ENCODE results near the gene TMEM108. TPM values are rescaled to one million over a fixed set of nuclear protein-coding genes. Genes with fewer than 3 reads are reported as not detected.

Gene TMEM108
- total RNA-seq, 1 experiment from 2014 or later = 0.12 TPM

- DNase-seq (ENCODE audit: low read depth) = no peak
Observed at GRCh38 chr3:133277813-133278212, 239.6 kb downstream of the TMEM108 start.

DNA sequence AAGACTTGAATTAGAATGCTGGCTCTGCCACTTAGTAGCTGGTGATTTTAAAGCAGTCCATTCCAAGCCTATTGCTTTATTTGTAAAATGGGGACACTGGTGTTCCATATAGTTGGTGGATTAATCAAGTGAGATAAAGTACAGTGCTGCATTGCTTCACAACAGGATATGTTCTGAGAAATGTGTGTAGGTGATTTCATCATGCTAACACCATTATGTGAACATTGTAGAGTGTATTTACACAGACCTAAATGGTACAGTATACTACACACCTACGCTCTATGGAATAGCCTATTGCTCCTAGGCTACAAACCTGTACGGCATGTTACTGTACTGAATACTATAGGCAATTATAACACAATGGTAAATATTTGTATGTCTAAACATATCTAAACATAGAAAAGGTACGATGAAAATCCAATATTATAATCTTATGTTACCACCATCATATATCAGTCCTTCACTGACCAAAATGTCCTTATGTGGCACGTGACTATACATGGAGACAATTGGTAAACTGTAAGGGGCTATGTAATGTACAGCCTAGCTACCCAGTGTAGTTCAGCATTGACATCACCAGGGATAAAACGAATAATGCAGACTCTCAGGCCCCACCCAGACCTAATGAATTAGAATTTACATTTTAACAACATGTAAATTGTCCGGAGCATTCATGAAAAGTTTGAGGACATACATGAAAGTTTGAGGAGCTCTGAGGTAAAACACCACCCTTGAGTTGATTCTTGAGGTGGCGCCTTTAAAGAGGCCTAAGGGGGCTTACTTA is 240.3 kb downstream of the TMEM108 start:
- DNase-seq (ENCODE audit: low read depth) = no peak

DNA sequence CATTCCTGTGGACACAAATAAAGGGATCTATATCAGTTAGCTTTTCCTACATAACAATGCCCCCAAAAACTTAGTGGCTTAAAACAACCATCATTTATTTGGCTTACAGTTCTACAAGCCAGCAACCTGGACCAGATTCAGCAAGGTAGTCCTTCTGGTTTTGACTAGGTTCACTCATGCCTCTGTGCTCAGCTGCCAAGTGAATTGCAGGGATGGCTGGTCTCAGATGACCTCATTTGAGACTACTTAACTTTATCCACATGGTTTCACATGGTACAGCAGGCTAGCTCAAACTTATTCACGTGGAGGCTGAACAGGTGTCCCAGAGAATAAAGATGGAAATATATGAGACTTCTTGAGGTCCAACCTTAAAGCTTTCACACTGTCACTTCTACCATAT is 242.4 kb downstream of the TMEM108 start:
- DNase-seq (ENCODE audit: low read depth) = no peak

DNA sequence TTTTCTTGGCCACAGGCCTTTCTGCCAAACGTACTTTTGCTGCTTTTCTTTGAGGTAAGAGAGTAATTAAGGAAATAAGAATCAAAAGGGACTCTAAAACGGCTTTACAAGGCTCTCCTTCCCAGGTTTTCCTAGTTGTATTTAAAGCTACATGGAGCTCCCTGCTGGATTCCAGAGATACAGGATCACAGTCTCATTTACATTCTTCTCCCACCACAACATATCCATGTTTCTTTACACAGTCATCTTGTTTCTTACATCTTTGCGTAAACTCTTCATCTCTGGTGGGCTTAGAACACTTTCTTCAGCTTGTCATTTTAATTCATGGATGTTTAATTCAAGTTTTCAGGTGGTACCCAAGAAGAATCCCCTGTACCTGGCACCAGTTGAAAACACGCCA is 244.0 kb downstream of the TMEM108 start:
- DNase-seq (ENCODE audit: low read depth) = no peak

GRCh38 chr3:133283958-133284807 is 246.0 kb downstream of the TMEM108 start:
- no peak for DNase-seq (ENCODE audit: low read depth)

DNA sequence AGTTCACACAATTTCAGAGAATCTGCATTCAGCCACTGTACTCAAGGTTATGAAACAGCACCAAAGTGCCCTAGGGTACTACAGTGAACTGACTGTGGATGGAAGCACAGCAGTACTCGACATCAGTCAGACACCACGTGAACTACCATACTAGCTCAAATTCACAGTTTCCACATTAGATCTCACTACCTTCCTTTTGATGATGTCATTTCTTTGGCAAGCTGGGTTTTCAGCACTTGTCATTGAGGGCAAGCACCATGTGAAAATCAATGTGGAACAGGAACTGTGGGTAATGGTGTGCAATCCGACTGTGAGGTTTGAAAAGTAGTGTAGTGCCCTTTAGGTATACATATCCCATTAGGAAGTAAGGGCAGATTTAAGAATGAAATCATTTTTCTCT is 251.1 kb downstream of the TMEM108 start:
- DNase-seq (ENCODE audit: low read depth) = no peak

GRCh38 chr3:133292296-133292695 is 254.1 kb downstream of the TMEM108 start:
- no peak for DNase-seq (ENCODE audit: low read depth)

DNA sequence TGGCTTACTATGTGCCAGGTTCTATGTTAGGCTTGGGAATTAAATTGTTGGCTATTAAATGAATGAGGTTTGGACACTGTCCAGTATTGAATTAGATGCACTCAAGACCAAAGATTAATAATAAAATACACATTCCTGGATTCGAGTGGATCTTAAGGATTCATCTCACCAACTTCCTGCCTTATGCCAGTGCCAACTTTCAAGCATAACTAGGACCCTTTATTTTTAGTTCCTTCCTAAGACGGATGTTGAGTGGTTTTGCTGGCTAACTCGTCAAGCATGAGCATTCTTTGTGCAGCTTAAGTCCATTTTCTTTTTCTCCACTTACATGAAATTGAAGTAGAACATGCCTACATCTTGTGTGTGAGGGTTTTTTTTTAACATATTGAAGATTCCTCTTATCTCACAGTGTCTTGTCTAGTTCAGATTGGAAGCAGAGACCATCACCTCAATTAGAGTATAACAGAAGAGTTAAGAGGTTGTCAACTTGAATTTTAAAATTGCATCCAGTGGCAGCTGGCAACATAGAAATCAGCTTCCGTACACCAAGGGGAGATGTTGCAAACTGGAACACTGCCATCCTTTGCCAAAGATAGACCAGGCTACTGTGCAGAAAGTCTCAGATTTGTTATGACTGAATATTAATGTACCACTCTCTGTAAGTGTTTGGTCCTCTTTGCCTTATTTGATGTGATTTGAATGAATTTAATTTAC is 255.4 kb downstream of the TMEM108 start:
- DNase-seq (ENCODE audit: low read depth) = peak; percentile 4

DNA sequence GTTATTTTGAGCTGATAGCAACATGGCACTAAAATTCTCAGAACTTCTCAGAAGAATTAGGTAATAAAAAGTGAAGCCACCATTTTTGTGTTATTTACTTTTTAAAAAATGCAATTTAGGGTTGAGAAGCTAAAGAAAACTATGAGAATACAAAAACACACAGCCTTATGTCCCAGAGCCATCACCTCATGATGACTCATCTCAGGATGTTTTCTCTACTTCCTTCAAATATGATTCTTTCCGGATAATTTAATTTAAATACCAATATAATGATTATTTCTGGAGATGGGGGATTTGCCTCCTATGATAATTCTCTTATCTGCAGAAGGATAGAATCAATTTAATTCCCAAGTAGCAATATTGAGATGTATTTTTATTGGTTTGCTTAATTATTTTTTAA is 256.1 kb downstream of the TMEM108 start:
- no peak for DNase-seq (ENCODE audit: low read depth)

DNA sequence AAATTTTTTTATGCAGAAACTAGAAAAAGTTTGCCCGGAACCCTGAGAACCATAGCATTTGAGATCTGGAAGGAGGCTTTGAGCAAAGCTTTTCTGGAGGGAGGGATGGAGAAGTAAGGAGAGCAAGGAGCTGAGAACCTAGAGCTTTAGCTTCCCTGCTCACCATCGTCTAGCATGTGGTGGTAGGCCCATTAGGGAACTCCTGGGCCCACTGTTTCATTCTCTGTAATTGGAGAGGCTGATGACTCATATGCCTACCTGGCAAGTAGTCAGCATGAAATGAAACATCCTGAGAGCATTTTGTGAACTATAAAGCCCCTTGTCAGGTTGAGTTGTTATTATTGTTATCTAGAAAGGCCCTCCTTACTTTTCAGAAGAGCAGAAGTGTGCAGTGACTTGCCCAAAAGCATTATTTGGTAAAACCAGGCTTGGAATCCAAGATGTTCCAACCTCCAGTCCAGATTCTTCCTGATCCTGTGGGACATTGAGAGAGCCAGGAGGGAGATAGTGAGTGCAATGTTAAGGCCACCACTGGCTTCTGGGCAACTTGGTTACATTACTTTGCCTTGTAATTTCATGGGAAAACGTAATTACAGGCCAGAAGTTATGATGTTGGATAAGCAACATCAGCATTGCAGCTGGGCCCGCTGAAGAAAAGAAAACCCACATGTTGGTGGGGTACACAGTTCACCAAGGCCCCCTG is 257.2 kb downstream of the TMEM108 start:
- DNase-seq (ENCODE audit: low read depth) = peak; percentile 6

- no peak for DNase-seq (ENCODE audit: low read depth)
Observed at GRCh38 chr3:133295944-133296917, 258.0 kb downstream of the TMEM108 start.

DNA sequence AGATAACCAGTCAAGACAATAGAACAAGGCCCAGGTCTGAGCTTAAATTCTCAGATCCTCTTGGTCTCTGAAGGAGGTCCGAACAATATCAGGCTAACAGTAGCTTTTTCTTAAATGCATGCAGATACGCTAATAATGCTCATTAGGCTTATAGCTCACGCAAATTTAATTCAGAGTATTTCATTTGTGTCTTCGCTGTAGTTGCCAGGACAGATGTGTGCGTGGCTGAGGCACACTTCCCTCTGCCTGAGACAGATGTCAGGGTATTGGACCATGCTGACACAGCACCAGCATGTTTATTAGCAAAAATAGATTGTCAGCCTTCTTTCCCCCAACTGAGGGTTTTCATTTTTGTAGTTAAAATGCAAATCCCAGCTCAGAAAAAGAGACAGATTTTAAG is 258.8 kb downstream of the TMEM108 start:
- DNase-seq (ENCODE audit: low read depth) = no peak

DNA sequence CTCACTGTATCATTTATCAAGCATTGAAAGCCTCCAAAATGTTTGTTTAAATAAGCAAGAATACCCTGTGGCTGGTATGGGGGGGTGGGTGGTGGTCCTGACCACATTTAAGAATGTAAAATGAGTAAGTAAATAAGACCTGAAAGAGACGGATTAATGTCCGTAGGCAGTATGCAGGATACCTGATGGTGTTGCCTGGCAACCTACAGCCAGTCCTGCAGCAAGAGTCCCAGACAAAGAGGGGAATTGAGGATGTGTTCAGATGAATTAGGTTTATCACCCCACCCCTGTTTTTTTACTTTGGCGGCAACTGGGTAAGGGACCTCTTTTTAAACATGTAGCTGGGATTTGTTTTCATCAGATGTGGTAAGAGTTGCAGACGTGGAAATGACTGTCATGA is 261.9 kb downstream of the TMEM108 start:
- no peak for DNase-seq (ENCODE audit: low read depth)

DNA sequence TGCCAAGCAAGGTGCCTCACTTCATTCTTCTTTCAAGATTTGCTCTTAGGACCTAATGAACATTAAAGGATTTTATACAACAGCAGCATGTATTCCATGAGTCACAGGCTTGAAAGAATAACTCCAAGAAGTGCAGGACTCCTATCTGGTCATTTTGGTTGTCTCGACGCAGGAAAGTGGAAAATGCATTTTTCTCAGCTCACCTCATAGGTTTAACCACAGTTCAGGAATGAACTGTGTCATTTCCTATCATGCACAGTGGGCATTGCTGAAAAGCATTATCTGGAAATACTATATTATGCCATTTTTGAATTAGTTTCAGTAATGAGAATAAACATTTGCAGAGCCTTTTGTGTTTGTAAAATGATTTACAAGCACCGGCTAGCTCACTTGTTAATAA is 263.0 kb downstream of the TMEM108 start:
- DNase-seq (ENCODE audit: low read depth) = peak; percentile 4

DNA sequence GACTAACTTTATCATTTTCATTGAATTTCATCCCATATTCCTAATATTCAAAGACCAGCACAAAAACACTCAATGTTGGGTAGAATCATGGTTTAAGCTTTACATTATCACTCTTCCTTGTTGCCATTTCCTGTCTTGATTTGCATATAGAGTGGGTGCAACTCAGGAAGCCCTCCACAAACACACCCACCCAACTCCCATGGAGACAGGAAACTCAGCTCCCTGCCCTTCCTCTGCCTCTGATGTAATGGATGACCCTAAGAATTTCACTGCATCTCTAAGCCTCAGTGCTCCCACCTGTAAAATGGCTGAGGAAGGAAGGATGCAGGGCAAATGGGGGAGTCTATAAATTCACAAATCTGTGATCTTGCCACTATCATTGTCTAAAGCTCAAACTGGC is 263.5 kb downstream of the TMEM108 start:
- no peak for DNase-seq (ENCODE audit: low read depth)

DNA sequence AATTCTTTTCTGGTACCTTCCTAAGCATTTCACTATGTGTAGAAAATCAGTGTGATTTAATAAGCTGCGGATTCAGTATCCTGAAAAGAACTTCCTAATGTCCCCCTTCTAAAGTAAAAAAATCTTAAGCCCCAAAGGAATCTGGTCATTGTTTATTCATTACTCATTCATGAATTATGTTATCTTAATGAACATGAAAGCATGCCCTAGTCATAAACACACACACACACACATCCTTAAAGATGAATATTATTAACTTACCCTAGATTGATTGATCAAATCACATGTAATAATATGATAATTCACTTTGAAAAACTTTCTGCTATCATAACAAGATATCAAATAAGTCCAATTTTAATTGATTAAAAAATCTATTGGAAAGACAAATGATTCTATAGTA is 265.2 kb downstream of the TMEM108 start:
- DNase-seq (ENCODE audit: low read depth) = no peak

DNA sequence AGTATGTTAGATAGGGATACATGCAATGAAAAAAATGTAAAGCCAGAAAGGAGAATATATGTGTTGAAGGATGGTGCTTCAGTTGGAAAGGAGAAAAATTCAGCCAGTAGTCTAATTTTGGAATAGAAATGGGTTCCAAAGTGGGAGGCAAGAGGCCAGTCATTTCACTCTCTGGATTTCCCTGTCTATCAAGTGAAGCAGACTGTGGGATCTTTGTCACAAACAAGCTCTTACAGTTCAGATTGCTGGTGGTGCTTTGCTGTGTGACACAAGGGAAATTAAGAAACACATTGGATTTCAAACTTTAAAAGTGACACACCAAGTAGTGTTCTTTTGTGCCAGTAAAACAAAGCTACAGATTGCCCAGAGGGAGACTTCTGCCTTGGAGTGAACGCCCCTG is 279.7 kb downstream of the TMEM108 start:
- no peak for DNase-seq (ENCODE audit: low read depth)

DNA sequence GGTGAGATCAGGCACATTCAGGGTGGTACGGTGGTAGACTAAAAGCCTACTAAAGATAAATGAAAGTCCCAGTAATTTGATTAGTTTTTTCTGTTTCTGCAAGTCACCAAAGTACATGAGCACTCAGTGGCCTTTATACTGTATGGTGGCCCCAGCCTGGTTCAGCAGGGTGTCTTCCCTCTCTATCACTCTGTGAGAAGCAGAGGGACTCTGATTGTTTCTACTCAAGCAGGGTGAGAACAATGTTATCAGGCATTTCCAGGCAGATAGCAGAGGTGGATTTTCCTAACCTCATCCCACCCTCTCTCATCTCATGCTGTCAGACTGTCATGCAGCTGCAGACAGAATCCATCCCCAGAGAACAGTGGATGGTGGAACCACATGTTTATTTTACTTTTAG is 290.2 kb downstream of the TMEM108 start:
- DNase-seq (ENCODE audit: low read depth) = no peak

GRCh38 chr3:133329626-133330025 is 291.4 kb downstream of the TMEM108 start:
- no peak for DNase-seq (ENCODE audit: low read depth)

DNA sequence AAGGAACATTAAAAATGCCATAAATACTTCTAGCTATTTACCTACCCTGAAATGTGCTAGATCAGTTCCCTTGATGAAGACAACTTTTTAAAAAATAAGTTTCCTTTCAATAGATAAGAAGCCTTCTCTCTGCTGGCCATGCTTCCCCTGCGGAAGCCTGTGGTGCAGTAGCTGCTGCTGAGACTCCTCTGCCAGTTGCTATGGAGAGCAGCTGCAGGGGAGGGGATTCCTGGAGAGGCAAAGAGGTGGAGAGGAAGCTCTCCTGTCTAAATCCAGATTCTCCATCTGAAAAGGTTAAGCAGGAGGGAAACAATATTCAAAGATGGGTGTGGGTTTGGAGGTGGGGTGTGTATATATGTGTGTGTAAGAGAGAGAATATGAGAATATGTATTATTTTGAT is 291.9 kb downstream of the TMEM108 start:
- no peak for DNase-seq (ENCODE audit: low read depth)

- no peak for DNase-seq (ENCODE audit: low read depth)
Observed at GRCh38 chr3:133330522-133330921, 292.3 kb downstream of the TMEM108 start.
